Spinal cord (tissue), 10 donors: ENCODE data around the gene GJB6. TPM values are rescaled to one million over a fixed set of nuclear protein-coding genes. Genes with fewer than 3 reads are reported as not detected.

Experiments
- DNase-seq, 6 donors: peaks; one replicate each; pipeline versions ENCODE4 v3.0.0 to v3.0.0-alpha.2; 2013 to 2015; ENCODE audit warnings: low spot score in 6 of 6, low read depth in 4 of 6
- H3K27ac ChIP-seq: one replicate; pipeline ENCODE4 v1.5.1; 2013; ENCODE audit warnings: low read depth, low read length, control low read depth
- H3K27me3 ChIP-seq: one replicate; pipeline ENCODE4 v1.6.1; 2013; ENCODE audit warnings: low read length; ENCODE audit not compliant: control insufficient read depth, insufficient read depth
- H3K36me3 ChIP-seq: one replicate; pipeline ENCODE4 v1.6.1; 2013; ENCODE audit warnings: low read length; ENCODE audit not compliant: control insufficient read depth, insufficient read depth
- H3K4me1 ChIP-seq: one replicate; pipeline ENCODE4 v1.6.1; 2013; ENCODE audit warnings: low read length; ENCODE audit not compliant: control insufficient read depth, insufficient read depth
- H3K4me3 ChIP-seq: one replicate; pipeline ENCODE4 v1.5.1; 2013; ENCODE audit warnings: low read depth, low read length, control low read depth
- H3K9me3 ChIP-seq: one replicate; pipeline ENCODE4 v1.6.1; 2013; ENCODE audit warnings: low read length; ENCODE audit not compliant: control insufficient read depth, insufficient read depth
- WGBS: methylation state at CpG from one replicate; pipeline ENCODE4 v1.1.5; 2013; ENCODE audit warnings: missing lambda C conversion rate; ENCODE audit not compliant: insufficient coverage; 5-methylcytosine and 5-hydroxymethylcytosine counted together
- polyA plus RNA-seq, 2 donors: library from polyadenylated mRNA; unstranded; fragments of 120-200 nt; gene quantifications; one replicate each; pipeline ENCODE4 v1.2.1, GENCODE V29; 2013; ENCODE audit not compliant: insufficient read length in 2 of 2
- total RNA-seq, 2 donors: library from RNA; depleted of rRNA in 1 of 2; stranded (reverse); fragments of 120-200 nt in 1 of 2; fragments of >200 nt in 1 of 2; gene quantifications; one replicate each; pipeline versions ENCODE4 v1.2.3 to v1.2.4, GENCODE V29; 2013 to 2014
- donor health status: healthy.

The GJB6 gene
- total and polyA plus RNA-seq, 4 donors, result 10.2 to 598 (median 89.8) TPM

DNA sequence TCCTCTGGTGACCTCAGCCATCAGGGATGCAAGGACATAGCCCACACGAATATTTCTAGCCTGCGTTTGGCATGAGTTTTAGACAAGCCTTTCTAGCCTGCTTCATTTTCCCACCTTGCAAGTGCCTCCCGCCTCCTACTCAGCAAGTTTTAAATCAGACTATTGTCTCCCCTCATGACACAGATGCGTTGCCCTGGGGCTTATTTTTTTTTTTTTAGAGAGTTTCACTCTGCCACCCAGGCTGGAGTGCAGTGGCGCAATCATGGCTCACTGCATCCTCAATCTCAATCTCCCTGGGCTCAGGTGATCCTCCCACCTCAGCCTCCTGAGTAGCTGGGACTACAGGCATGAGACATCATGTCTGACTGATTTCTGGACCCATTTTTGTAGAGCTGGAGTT is 54.0 kb downstream of the GJB6 start:
- WGBS, result 73% methylated on average over 5 of the region's 5 CpGs
- peaks cover 12% of the 10 kb centered on the region for H3K4me1 ChIP-seq
- no peaks in the 10 kb centered on the region for H3K9me3 ChIP-seq
- no peak overlapping the region for H3K4me3 ChIP-seq
- H3K27me3 ChIP-seq, result peaks cover 29% of the 10 kb centered on the region
- no peaks in the 10 kb centered on the region for H3K36me3 ChIP-seq
- no peak for DNase-seq
- no peak overlapping the region for H3K27ac ChIP-seq

- Histone ChIP-seq H3K9me3 (no peaks in the 10 kb centered on the region), H3K36me3 (no peaks in the 10 kb centered on the region), H3K4me3 (no peak overlapping the region), H3K4me1 (peaks cover 12% of the 10 kb centered on the region), H3K27ac (no peak overlapping the region), H3K27me3 (peaks cover 29% of the 10 kb centered on the region)
- 36% methylated on average over 67 of the region's 67 CpGs for WGBS
- DNase-seq, result no peak
Observed at GRCh38 chr13:20177049-20177831, 54.9 kb downstream of the GJB6 start.

- peak in 1 of 6 donors; percentile 43 for DNase-seq
- 76% methylated on average over 13 of the region's 14 CpGs for WGBS
- peaks cover 12% of the 10 kb centered on the region for H3K4me1 ChIP-seq
- H3K27ac ChIP-seq, result no peak overlapping the region
- H3K9me3 ChIP-seq, result no peaks in the 10 kb centered on the region
- no peaks in the 10 kb centered on the region for H3K36me3 ChIP-seq
- H3K4me3 ChIP-seq, result no peak overlapping the region
- H3K27me3 ChIP-seq, result peaks cover 29% of the 10 kb centered on the region
Observed at GRCh38 chr13:20175907-20176652, 56.0 kb downstream of the GJB6 start.

GRCh38 chr13:20175406-20175794 is 56.7 kb downstream of the GJB6 start:
- Histone ChIP-seq H3K4me1 (peaks cover 12% of the 10 kb centered on the region), H3K36me3 (no peaks in the 10 kb centered on the region), H3K27me3 (peaks cover 31% of the 10 kb centered on the region), H3K27ac (no peak overlapping the region), H3K9me3 (no peaks in the 10 kb centered on the region), H3K4me3 (no peak overlapping the region)
- 67% methylated on average over 1 of the region's 3 CpGs for whole genome bisulfite sequencing
- no peak for DNase-seq

GRCh38 chr13:20174656-20175405 is 57.3 kb downstream of the GJB6 start:
- H3K9me3 ChIP-seq, result no peaks in the 10 kb centered on the region
- DNase-seq, result peak in 1 of 6 donors; percentile 25

GRCh38 chr13:20173116-20173746 is 58.9 kb downstream of the GJB6 start:
- no peaks in the 10 kb centered on the region for H3K9me3 ChIP-seq
- no peak for DNase-seq
- WGBS, result 86% methylated on average over 6 of the region's 8 CpGs
- H3K36me3 ChIP-seq, result no peaks in the 10 kb centered on the region
- no peak overlapping the region for H3K27ac ChIP-seq
- peaks cover 28% of the 10 kb centered on the region for H3K27me3 ChIP-seq
- H3K4me3 ChIP-seq, result no peak overlapping the region
- H3K4me1 ChIP-seq, result peaks cover 12% of the 10 kb centered on the region

More at GRCh38 chr13:20174656-20175405, 57.3 kb downstream of the GJB6 start:
- WGBS, result 66% methylated on average over 13 of the region's 22 CpGs
- no peaks in the 10 kb centered on the region for H3K36me3 ChIP-seq
- H3K27ac ChIP-seq, result no peak overlapping the region
- peaks cover 12% of the 10 kb centered on the region for H3K4me1 ChIP-seq
- H3K27me3 ChIP-seq, result peaks cover 31% of the 10 kb centered on the region
- H3K4me3 ChIP-seq, result no peak overlapping the region

Other genes starting within 250 kb of the GJB6 start
- gene GJA3, start 71.3 kb downstream of the GJB6 start, total RNA-seq, result 1 to 10 TPM in 1 of 2 donors, under 1 TPM in 1; 0.30 to 1.6 TPM
- gene GJA3, start 71.3 kb downstream of the GJB6 start, polyA plus RNA-seq, result under 1 TPM; 0.13 to 0.56 TPM
- 100 to 1,000 TPM in 1 of 2 donors, 10 to 100 TPM in 1; 54.0 to 343 TPM for gene GJB2, start 39.4 kb downstream of the GJB6 start, total RNA-seq
- gene GJB2, start 39.4 kb downstream of the GJB6 start, polyA plus RNA-seq, result 10 to 100 TPM in 1 of 2 donors, 1 to 10 TPM in 1; 5.5 to 99.1 TPM